H1 (cell line): ENCODE measurements around the gene DNAJB1.

Experiments
- ATF3 ChIP-seq: IDR thresholded peaks from 2 replicates; pipeline ENCODE4 v1.6.1; 2011; ENCODE audit warnings: low read depth, mild to moderate bottlenecking, low read length; ENCODE audit not compliant: insufficient read depth
- CBX5 ChIP-seq: fragments of 300-800, 300-1000 bp; sonication (generic); IDR thresholded peaks from 2 replicates; pipeline ENCODE4 v1.7.1; 2016; ENCODE audit warnings: antibody characterized with exemption, low read length, low read depth
- CHD2 ChIP-seq: IDR thresholded peaks from 2 replicates; pipeline ENCODE4 v1.6.1; 2012; ENCODE audit warnings: low read length, improper control_type of control experiment
- KDM4A ChIP-seq: IDR thresholded peaks from one replicate; pipeline ENCODE4 v1.7.1; 2012; ENCODE audit warnings: low read depth, mild to moderate bottlenecking, moderate library complexity, low read length, inconsistent platforms; ENCODE audit not compliant: severe bottlenecking
- POLR2AphosphoS5 ChIP-seq: IDR thresholded peaks from 2 replicates; pipeline ENCODE4 v1.6.1; 2011; ENCODE audit warnings: low read depth, low read length
- SRF ChIP-seq: IDR thresholded peaks from 2 replicates; pipeline ENCODE4 v1.6.1; 2011; ENCODE audit warnings: mild to moderate bottlenecking, low read depth, low read length, moderate library complexity
- TAF1 ChIP-seq: IDR thresholded peaks from 2 replicates; pipeline ENCODE4 v1.6.1; 2011; ENCODE audit warnings: mild to moderate bottlenecking, low read depth, low read length
- TF ChIP-seq, protein P1 (sequence below), 3 experiments: IDR thresholded peaks; 1 replicate in 2 of 3; 2 replicates in 1 of 3; pipeline versions ENCODE4 v1.5.1 to v1.6.1; 2011; ENCODE audit warnings: low read length in 3 of 3, mild to moderate bottlenecking in 3 of 3, inconsistent platforms in 2 of 3, low read depth in 1 of 3, moderate library complexity in 1 of 3; ENCODE audit not compliant: insufficient read depth in 1 of 3; ENCODE audit errors: control extremely low read depth in 1 of 3
- TF ChIP-seq, protein P2 (sequence below): IDR thresholded peaks from 2 replicates; pipeline ENCODE4 v1.6.1; 2011; ENCODE audit warnings: low read length, improper control_type of control experiment

- no peak for TF ChIP-seq SRF
- no peak for TF ChIP-seq KDM4A
- TF ChIP-seq, protein P1, sequence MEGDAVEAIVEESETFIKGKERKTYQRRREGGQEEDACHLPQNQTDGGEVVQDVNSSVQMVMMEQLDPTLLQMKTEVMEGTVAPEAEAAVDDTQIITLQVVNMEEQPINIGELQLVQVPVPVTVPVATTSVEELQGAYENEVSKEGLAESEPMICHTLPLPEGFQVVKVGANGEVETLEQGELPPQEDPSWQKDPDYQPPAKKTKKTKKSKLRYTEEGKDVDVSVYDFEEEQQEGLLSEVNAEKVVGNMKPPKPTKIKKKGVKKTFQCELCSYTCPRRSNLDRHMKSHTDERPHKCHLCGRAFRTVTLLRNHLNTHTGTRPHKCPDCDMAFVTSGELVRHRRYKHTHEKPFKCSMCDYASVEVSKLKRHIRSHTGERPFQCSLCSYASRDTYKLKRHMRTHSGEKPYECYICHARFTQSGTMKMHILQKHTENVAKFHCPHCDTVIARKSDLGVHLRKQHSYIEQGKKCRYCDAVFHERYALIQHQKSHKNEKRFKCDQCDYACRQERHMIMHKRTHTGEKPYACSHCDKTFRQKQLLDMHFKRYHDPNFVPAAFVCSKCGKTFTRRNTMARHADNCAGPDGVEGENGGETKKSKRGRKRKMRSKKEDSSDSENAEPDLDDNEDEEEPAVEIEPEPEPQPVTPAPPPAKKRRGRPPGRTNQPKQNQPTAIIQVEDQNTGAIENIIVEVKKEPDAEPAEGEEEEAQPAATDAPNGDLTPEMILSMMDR (IDR thresholded peaks at IDR 0.05; ENCODE audit: control extremely low read depth in 1 of 3, insufficient read depth in 1 of 3, low read depth in 1 of 3, low read length in 3 of 3): no peak
- no peak for TF ChIP-seq POLR2AphosphoS5
- TF ChIP-seq CHD2: no peak
- no peak for TF ChIP-seq TAF1
- TF ChIP-seq ATF3: no peak
- no peak for TF ChIP-seq CBX5
- TF ChIP-seq, protein P2, sequence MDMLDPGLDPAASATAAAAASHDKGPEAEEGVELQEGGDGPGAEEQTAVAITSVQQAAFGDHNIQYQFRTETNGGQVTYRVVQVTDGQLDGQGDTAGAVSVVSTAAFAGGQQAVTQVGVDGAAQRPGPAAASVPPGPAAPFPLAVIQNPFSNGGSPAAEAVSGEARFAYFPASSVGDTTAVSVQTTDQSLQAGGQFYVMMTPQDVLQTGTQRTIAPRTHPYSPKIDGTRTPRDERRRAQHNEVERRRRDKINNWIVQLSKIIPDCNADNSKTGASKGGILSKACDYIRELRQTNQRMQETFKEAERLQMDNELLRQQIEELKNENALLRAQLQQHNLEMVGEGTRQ: no peak
These were observed 15.7 kb downstream of the DNAJB1 start for GRCh38 chr19:14502334-14503092.
